GM19099 (cell line): Measurements from ENCODE around the gene ZNF839.

Experiments used
- POLR2A ChIP-seq: IDR thresholded peaks from 3 replicates; pipeline ENCODE4 v1.6.1; 2011; ENCODE audit warnings: low read depth; ENCODE audit not compliant: insufficient read length; ENCODE audit errors: extremely low read depth

Gene ZNF839

GRCh38 chr14:102321456-102322422, 2.2 kb downstream of the ZNF839 start:
- no peak for TF ChIP-seq POLR2A

GRCh38 chr14:102323102-102323501, 3.6 kb downstream of the ZNF839 start:
- no peak for TF ChIP-seq POLR2A

GRCh38 chr14:102325791-102326345, 6.3 kb downstream of the ZNF839 start:
- TF ChIP-seq POLR2A, result no peak

GRCh38 chr14:102326583-102326982, 7.0 kb downstream of the ZNF839 start:
- no peak for TF ChIP-seq POLR2A

- no peak for TF ChIP-seq POLR2A
Observed at GRCh38 chr14:102330806-102331205, 11.3 kb downstream of the ZNF839 start.

- TF ChIP-seq POLR2A, result no peak
Observed at GRCh38 chr14:102333390-102333789, 13.8 kb downstream of the ZNF839 start.

- no peak for TF ChIP-seq POLR2A
Observed at GRCh38 chr14:102333795-102334705, 14.5 kb downstream of the ZNF839 start.

GRCh38 chr14:102335163-102335562, 15.6 kb downstream of the ZNF839 start:
- TF ChIP-seq POLR2A, result no peak

GRCh38 chr14:102338724-102339123, 19.2 kb downstream of the ZNF839 start:
- TF ChIP-seq POLR2A, result no peak

- TF ChIP-seq POLR2A, result no peak
Observed at GRCh38 chr14:102341566-102341965, 22.0 kb downstream of the ZNF839 start.

- TF ChIP-seq POLR2A, result no peak
Observed at GRCh38 chr14:102342238-102342637, 22.7 kb downstream of the ZNF839 start.

GRCh38 chr14:102344084-102344483, 24.5 kb downstream of the ZNF839 start:
- TF ChIP-seq POLR2A, result no peak

- no peak for TF ChIP-seq POLR2A
Observed at GRCh38 chr14:102344485-102344884, 24.9 kb downstream of the ZNF839 start.

GRCh38 chr14:102345232-102345631, 25.7 kb downstream of the ZNF839 start:
- no peak for TF ChIP-seq POLR2A

GRCh38 chr14:102346645-102347044, 27.1 kb downstream of the ZNF839 start:
- no peak for TF ChIP-seq POLR2A
